HG03469 (cell line): Measurements from ENCODE around the gene PNMA6E.
"Not testable (repeated sequence)": the region's sequence is repeated elsewhere in the genome, so short reads cannot be mapped to it uniquely, and the experiment has no call there.

Experiments
- ATAC-seq: cut with Tn5 transposase; IDR thresholded peaks from one replicate; pipeline ENCODE4 v1.9.1; 2021; ENCODE audit warnings: mild to moderate bottlenecking, moderate library complexity, moderate number of reproducible peaks; ENCODE audit not compliant: unreplicated experiment

Gene PNMA6E

DNA sequence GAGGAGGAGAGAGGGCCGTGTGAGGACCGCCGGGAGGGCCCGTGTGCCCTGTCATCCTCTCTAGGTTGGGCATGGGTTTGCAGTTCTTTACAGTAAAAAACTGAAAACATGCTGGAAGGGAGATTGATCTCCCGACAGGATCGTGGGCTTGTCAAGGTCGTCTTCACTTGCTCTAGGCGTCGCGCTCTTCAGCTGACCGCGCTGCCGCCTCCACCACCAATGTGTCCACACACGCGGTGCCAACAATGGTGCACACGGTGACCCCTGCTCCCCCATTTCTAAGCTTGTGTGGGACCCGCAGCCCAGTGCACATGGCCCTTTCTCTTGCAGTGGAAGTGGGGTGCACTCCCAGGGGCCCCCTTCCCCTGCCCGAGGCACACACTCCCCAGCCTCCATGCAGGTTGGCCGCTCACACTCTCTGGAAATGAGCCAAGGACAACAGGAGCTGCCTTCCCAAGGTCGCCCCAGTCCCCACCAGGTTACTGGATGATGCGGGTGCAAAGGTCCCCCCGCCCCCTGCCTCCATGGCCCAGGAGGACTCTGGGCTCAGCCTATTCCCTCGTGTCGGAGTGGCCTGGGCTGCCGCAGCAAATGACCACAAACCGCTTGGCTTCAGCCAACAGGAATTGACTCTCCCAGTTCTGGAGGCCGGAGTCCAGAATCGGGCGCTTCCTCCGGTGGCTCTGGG lies 8.4 kb upstream of the PNMA6E start:
- no peak for ATAC-seq

DNA sequence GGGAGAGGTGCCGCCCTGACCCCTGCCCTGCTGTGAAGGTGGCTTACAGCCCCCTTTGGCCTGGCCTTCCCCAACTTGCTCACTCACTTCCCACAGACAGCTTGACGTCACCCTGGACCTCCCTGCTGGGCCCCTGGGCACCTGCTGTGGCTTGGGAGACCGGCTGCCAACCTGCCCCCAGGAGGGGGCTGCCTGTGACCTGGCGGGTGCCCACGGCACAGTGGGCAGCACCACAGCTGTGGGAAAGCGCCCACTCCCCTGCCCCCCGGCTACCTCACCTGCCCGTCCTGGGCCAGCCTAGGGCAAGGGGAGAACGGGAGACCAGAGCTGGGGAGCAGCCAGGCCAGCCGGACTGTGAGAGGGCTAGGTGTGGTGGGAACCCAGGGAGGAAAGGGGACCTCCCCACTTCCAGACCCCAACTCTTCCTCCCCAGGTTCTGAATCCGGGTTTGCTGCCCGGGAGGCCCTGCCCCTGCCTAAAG lies 7.8 kb upstream of the PNMA6E start:
- no peak for ATAC-seq

DNA sequence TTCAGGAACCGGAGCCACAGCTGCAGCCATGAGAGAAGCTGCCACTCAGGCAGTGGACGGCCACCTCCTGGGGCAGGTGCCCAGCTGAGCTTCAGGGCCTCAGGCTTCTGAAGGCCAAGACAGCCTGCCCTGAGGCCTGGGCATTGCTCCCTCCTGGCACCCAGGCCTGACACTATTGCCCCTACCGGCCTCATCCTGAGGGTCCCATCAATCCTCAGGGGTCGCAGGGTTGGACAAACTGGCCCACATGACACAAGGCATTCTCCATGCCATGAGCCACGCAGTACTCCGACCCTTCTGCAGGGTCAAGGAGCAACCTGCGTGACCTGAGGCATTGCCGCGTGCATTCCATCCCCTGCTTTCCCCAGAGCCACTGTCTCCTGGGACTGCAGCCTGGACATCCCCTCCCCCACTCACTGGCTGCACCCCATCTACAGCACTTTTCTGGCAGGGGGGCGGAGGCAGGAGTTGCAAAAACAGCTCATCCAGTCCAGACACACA lies 7.1 kb upstream of the PNMA6E start:
- ATAC-seq: no peak

GRCh38 chrX:153407736-153408135 lies 6.6 kb upstream of the PNMA6E start:
- no peak for ATAC-seq

- no peak for ATAC-seq
Measured at GRCh38 chrX:153406903-153407302, 5.8 kb upstream of the PNMA6E start.

GRCh38 chrX:153406011-153406410 lies 4.9 kb upstream of the PNMA6E start:
- no peak for ATAC-seq

- no peak for ATAC-seq
Measured at GRCh38 chrX:153405426-153405825, 4.3 kb upstream of the PNMA6E start.

GRCh38 chrX:153404333-153404732 lies 3.2 kb upstream of the PNMA6E start:
- not testable (repeated sequence) for ATAC-seq

DNA sequence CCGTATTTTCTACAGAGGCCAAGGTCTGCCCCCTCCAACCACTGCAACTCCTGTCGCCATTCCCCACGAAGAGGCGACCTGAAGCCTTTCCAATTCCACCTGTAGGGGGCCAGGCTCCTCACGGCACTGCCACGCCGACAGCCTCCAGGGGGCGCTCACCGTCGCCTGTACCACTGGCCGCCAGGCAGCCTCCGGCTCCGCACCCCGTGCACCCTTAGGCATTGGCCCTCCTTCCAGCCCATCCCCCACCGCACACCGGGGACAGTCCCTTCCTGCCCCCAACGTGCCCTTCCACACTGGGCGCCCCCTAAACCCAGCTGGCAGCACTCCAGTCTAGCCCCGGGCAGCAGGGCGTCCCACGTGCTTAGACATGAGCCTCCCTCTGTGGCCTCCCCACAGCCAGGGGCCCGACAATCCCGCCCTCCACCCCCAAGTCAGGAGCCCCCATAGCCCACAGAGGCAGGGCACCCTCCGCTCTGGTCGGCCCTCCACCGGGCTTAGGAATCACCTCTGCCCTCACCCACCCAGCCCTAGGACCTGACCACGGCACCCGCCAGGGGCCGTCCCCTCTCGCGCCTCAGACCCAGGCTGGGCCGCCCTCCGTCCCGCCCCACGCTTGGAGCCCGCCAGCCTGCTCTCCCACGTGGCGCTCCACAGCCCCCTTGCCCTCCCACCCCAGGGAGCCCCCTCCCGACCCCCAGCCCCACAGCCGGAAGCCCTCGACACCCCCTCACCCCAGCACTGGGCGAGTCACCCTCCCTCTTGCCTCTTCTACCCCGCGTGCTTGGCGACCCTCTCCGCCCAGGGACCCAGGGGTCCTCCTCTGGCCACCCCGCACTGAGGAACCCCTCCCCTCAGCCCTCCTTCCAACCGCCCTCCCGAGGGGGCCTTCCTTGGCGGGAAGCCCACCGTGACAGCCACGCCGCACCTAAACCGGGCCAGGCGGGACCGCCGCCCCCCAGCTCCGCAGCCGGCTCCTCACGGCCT lies 711 bp downstream of the PNMA6E start:
- ATAC-seq: no peak

- ATAC-seq: no peak
Measured at GRCh38 chrX:153398275-153398960, 2.7 kb downstream of the PNMA6E start.

DNA sequence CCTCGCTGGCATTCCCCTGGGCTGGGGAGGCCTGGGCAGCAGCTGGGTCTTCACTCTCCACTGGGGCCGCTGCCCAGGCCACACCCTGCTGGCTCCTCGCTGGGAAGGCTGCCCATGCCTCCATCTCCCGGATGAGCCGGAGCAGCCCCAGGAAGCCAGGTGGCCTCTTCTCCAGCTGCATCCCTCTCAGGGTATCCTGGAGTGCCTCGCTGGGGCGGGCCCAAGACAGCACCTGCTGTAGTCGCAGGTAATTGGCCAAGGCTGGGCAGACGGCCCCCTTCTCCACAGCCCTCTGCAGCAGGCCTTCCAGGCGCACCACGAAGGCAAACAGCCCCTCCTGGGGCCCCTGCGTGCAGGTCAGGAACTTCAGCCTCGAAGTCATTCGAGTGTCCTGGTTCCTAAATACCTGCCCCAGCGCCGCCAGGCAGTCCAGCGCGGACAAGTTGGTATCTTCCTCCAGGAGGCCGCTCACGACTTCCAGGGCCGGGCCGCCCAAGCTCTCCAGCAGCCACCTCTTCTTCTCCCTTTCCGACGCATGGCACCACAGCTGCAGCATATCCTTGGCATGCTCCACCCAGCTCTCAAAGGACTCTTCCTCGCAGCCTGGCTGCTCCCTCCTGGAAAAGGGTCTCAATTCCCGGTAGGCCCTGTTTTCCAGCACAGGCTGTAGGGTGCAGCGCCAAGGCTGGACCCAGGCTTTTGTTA lies 3.7 kb downstream of the PNMA6E start:
- no peak for ATAC-seq

DNA sequence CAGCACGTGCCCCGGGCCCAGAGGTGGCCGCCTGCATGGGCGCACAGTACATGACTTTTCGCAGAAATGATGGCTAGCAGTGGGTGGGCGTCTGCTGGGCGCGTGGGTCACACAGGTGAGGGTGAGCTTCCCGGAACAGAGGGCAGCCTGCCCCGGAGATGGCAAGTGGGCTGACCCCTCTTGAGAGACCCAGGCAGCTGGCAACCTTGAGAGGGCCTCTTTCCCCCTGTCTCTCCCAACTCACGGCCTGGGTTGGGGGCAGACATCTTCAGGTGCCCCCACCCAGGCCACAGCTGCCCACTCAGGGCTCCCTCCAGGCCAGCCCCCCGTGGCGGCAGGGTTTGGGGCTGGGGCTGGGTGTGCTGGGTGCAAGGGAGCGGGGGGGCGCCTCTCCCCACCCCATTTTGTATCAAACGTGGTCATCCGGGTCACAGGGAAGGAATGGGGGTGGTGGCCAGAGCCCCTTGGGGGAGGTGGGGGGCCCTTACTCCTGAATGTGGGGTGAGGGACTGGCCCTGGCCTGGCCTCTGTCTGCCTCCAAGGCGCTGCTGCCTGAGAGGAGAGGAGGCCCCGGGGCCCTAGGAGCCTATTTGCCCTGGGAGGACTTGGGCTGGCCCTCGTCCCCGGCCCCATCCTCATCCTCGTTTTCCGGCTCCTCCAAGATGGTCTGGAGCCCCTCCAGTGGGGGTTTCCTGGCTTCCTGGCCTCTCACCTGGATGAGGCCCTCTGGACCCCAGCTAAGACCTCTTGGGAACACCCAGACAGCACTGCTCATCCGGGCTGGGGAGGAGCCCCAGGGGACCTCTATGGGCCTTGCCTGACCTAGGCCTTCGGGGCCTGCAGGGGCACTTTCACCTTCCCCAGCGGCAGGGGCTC lies 4.6 kb downstream of the PNMA6E start:
- ATAC-seq: no peak

GRCh38 chrX:153395613-153396319 lies 5.4 kb downstream of the PNMA6E start:
- ATAC-seq: no peak

DNA sequence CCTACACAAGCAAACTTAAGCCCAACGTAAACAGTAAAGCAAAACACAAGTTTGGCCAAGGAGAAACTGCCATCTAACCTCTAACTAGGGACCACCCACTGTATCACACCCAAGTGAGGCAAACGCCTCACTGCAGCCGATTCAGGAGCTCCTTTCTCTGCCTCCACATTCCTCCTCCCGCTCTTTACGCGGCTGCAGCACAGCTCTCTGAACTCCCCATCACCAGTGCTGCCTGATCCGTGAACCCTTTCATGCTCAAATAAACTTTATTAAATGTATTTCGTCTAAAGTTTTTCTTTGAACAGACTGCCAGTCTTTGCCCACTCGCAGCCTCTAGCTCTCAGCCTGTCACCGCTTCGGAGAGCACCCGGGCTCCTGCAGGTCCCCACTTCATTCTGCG lies 6.5 kb downstream of the PNMA6E start:
- ATAC-seq: no peak

GRCh38 chrX:153392642-153393321 lies 8.4 kb downstream of the PNMA6E start:
- no peak for ATAC-seq

DNA sequence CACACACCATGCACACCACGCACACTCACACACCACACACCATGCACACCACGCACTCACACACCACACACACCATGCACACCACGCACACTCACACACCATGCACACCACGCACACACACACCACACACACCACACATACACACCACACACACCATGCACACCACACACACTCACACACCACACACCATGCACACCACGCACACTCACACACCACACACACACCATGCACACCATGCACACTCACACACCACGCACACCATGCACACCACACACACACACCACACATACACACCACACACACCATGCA lies 11.7 kb downstream of the PNMA6E start:
- ATAC-seq: not testable (repeated sequence)

DNA sequence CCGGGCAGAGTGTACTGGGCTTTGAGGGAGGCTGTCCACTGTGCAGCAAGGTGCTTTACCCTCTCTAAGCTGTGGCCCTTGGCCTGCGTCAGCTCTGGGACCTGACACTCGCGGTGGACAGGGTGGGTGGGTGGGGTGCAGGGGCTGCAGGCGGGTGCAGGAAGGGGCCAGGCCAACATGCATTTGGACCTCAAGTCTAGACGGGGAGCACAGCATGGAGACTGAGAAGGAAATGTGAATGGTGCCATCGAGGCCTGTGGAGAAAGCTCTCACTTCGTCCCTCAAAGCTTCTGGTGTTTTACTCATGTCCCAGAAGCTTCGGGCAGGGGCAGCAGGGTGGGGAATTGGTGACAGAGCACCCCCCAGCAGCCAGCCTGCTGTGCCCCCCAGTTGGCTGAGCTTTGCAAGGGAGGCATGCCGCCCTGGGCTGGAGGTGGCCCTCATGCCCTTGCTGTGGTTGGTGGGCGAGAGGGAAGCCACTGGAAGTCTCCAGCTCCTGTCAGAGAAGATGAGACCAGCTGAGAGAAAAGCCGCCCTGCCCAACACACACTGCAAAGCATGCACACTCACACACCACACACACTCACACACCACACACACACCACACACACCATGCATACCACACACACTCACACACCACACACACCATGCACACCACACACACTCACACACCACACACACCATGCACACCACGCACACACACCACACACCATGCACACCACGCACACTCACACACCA lies 12.3 kb downstream of the PNMA6E start:
- ATAC-seq: no peak
